Measurements from ENCODE around the gene WDR5.

DNA sequence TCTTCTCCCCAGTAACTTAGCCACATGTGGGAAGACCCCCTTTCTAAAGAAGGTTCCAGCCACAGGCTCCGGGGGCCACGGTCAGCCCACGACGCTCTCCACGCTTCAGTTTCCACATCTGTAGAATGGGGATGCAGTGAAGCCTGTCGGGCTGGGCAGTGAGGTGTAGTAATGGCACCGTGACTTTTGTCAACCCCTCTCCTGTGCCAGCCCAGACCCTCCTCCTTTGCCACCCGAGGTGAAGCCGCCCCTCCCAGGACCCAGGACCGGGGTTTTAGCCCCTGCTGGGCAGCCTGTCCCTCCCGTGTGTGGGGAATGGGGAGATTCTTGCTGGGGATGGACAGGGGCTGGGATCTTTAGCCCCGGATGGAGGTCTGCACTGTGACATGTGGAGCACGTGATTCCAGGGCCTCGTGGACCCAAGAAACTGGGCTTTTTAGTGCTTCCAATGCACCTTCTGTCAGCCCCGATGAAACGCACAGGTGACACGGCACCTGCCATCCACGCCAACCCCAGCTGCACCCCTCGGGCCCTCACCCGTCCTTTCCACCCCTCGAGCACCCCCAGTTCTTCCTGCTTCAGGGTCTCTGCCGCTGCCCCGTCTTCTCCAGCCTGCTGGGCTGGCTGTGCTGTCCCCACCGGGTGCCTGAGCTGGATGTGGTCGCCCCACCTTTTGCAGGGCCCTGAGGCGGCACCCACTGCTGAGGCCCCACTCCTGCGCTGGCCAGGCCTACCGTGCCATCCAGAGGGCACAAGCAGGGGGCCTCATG is 41.9 kb downstream of the WDR5 start:
- TF ChIP-seq, protein P1, sequence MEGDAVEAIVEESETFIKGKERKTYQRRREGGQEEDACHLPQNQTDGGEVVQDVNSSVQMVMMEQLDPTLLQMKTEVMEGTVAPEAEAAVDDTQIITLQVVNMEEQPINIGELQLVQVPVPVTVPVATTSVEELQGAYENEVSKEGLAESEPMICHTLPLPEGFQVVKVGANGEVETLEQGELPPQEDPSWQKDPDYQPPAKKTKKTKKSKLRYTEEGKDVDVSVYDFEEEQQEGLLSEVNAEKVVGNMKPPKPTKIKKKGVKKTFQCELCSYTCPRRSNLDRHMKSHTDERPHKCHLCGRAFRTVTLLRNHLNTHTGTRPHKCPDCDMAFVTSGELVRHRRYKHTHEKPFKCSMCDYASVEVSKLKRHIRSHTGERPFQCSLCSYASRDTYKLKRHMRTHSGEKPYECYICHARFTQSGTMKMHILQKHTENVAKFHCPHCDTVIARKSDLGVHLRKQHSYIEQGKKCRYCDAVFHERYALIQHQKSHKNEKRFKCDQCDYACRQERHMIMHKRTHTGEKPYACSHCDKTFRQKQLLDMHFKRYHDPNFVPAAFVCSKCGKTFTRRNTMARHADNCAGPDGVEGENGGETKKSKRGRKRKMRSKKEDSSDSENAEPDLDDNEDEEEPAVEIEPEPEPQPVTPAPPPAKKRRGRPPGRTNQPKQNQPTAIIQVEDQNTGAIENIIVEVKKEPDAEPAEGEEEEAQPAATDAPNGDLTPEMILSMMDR (conservative IDR thresholded peaks at IDR 0.05; ENCODE audit: low read depth, low read length): no peak
- no peak for TF ChIP-seq EZH2 (IDR thresholded peaks at IDR 0.05; ENCODE audit: borderline replicate concordance, low read depth, low read length, poor library complexity, severe bottlenecking)

Data from A673 (cell line).